Type B pancreatic cell (in vitro differentiated cells): ENCODE data around the gene SOX13. TPM values are rescaled to one million over a fixed set of nuclear protein-coding genes. Genes with fewer than 3 reads are reported as not detected.

Experiments
- DNase-seq: peaks from one replicate; pipeline ENCODE4 v3.0.0; 2021; ENCODE audit warnings: mixed read lengths; ENCODE audit not compliant: unreplicated experiment; ENCODE audit errors: extremely low spot score
- H3K27ac Mint-ChIP-seq: 2 replicates; pipeline ENCODE4 v1.8.0; 2021; ENCODE audit warnings: mild to moderate bottlenecking, mixed read lengths
- H3K27me3 Mint-ChIP-seq: 2 replicates; pipeline ENCODE4 v1.8.0; 2021; ENCODE audit warnings: mixed read lengths
- H3K36me3 Mint-ChIP-seq: 2 replicates; pipeline ENCODE4 v1.8.0; 2021; ENCODE audit warnings: mixed read lengths
- H3K4me1 Mint-ChIP-seq: one replicate; pipeline ENCODE4 v1.8.0; 2021; ENCODE audit warnings: mixed read lengths; ENCODE audit not compliant: unreplicated experiment
- H3K4me3 Mint-ChIP-seq: 2 replicates; pipeline ENCODE4 v1.8.0; 2021; ENCODE audit warnings: mild to moderate bottlenecking, mixed read lengths
- H3K9me3 Mint-ChIP-seq: 2 replicates; pipeline ENCODE4 v1.8.0; 2021; ENCODE audit warnings: mixed read lengths
- CTCF ChIP-seq: fragments of 200-600 bp; sonication (generic); conservative IDR thresholded peaks from 2 replicates; pipeline ENCODE4 v1.5.0; 2021; ENCODE audit warnings: antibody characterized with exemption, mild to moderate bottlenecking
- total RNA-seq: library from RNA; stranded (reverse); gene quantifications from 2 replicates; pipeline ENCODE4 v1.2.1, GENCODE V29; 2021; ENCODE audit warnings: low replicate concordance

SOX13 gene
- total RNA-seq, 1 donor from 2014 or later: 39.4 TPM

DNA sequence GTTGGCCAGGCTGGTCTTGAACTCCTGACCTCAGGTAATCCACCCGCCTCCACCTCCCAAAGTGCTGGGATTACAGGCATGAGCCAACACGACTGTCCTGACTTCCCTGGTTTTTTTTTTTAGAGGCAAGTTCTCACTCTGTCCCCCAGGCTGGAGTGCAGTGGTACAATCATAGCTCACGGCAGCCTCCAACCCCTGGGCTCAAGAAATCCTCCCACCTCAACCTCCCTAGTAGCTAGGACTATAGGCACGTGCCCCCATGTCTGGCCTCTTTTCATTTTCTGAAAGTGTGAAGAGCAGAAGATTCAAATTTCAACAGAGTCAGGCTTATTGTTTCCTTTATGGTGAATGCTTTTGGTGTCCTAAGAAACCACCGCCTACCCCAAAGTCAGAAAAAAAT, 21.7 kb upstream of the SOX13 start:
- DNase-seq: no peak
- no peaks in the 10 kb centered on the region for H3K27me3 Mint-ChIP-seq
- H3K4me3 Mint-ChIP-seq: no peak overlapping the region
- no peaks in the 10 kb centered on the region for H3K4me1 Mint-ChIP-seq
- TF ChIP-seq CTCF: no peak
- peaks cover 6% of the 10 kb centered on the region for H3K9me3 Mint-ChIP-seq
- no peaks in the 10 kb centered on the region for H3K36me3 Mint-ChIP-seq
- no peak overlapping the region for H3K27ac Mint-ChIP-seq

GRCh38 chr1:204051718-204052117, 21.2 kb upstream of the SOX13 start:
- H3K27me3 Mint-ChIP-seq: no peaks in the 10 kb centered on the region
- peaks cover 6% of the 10 kb centered on the region for H3K9me3 Mint-ChIP-seq
- H3K4me1 Mint-ChIP-seq: no peaks in the 10 kb centered on the region
- no peak overlapping the region for H3K27ac Mint-ChIP-seq
- H3K36me3 Mint-ChIP-seq: no peaks in the 10 kb centered on the region
- no peak overlapping the region for H3K4me3 Mint-ChIP-seq
- no peak for DNase-seq
- no peak for TF ChIP-seq CTCF

GRCh38 chr1:204053893-204054292, 19.0 kb upstream of the SOX13 start:
- no peaks in the 10 kb centered on the region for H3K27me3 Mint-ChIP-seq
- no peak overlapping the region for H3K4me3 Mint-ChIP-seq

GRCh38 chr1:204059970-204060369, 12.9 kb upstream of the SOX13 start:
- no peaks in the 10 kb centered on the region for H3K36me3 Mint-ChIP-seq
- H3K4me1 Mint-ChIP-seq: no peaks in the 10 kb centered on the region
- H3K27me3 Mint-ChIP-seq: no peaks in the 10 kb centered on the region
- no peaks in the 10 kb centered on the region for H3K9me3 Mint-ChIP-seq
- H3K27ac Mint-ChIP-seq: no peak overlapping the region
- DNase-seq: no peak
- no peak for TF ChIP-seq CTCF
- H3K4me3 Mint-ChIP-seq: no peak overlapping the region

More at GRCh38 chr1:204053893-204054292, 19.0 kb upstream of the SOX13 start:
- TF ChIP-seq CTCF: no peak
- Mint-ChIP-seq H3K27ac (no peak overlapping the region), H3K36me3 (no peaks in the 10 kb centered on the region), H3K9me3 (peaks cover 6% of the 10 kb centered on the region), H3K4me1 (no peaks in the 10 kb centered on the region)
- DNase-seq: no peak

DNA sequence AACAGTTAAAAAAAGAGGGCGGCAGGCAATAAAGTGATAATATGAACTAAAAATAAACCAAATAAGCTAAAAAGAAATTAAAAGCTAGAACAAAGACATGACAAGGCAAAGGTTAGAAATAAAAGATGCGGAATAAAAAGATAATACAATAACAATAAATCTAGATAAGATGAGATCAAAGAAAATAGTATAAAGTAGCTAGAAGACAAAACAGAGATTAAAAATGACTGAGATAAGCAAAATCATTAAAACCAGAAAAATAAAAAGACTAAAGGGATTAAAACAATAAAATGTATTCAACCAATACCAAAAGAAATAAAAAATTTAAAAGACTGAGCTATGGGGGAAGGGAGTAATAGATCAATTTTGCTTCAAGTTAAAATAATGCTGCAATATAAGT, 10.8 kb upstream of the SOX13 start:
- no peaks in the 10 kb centered on the region for H3K9me3 Mint-ChIP-seq
- no peak overlapping the region for H3K4me3 Mint-ChIP-seq
- no peaks in the 10 kb centered on the region for H3K36me3 Mint-ChIP-seq
- no peak for DNase-seq
- TF ChIP-seq CTCF: no peak
- no peak overlapping the region for H3K27ac Mint-ChIP-seq
- H3K4me1 Mint-ChIP-seq: peaks cover 10% of the 10 kb centered on the region
- H3K27me3 Mint-ChIP-seq: no peaks in the 10 kb centered on the region
